Natural killer cell (primary cell): ENCODE data around the gene HDAC11. TPM values are rescaled to one million over a fixed set of nuclear protein-coding genes. Genes with fewer than 3 reads are reported as not detected.
A peak's percentile ranks its signal among the peaks of the same experiment; 100 is the strongest.
"Not testable (repeated sequence)": the region's sequence is repeated elsewhere in the genome, so short reads cannot be mapped to it uniquely, and the experiment has no call there.

ENCODE experiments used
- ATAC-seq, 3 donors: fragments of 150-1000 bp in 2 of 3; fragments of 200-7000 bp in 1 of 3; cut with Tn5 transposase; 1 replicate in 1 of 3; 2 replicates in 2 of 3; pipeline ENCODE4 v1.10.0; 2021; ENCODE audit warnings: mild to moderate bottlenecking in 2 of 3, moderate library complexity in 2 of 3
- DNase-seq, 2 donors: peaks; one replicate each; pipeline versions ENCODE4 v3.0.0 to v3.0.0-alpha.2; 2013 to 2021; ENCODE audit warnings: mixed read lengths in 1 of 2
- H3K27ac ChIP-seq: one replicate; pipeline ENCODE4 v1.5.1; 2013; ENCODE audit warnings: mild to moderate bottlenecking, low read length
- H3K27me3 ChIP-seq: one replicate; pipeline ENCODE4 v1.6.1; 2013; ENCODE audit warnings: low read length; ENCODE audit not compliant: control insufficient read depth, insufficient read depth
- H3K36me3 ChIP-seq: one replicate; pipeline ENCODE4 v1.6.1; 2013; ENCODE audit warnings: low read length; ENCODE audit not compliant: control insufficient read depth, insufficient read depth
- H3K4me1 ChIP-seq: one replicate; pipeline ENCODE4 v1.6.1; 2013; ENCODE audit warnings: low read length; ENCODE audit not compliant: control insufficient read depth, insufficient read depth
- H3K4me3 ChIP-seq: one replicate; pipeline ENCODE4 v1.5.1; 2013; ENCODE audit warnings: low read length
- H3K9me3 ChIP-seq: one replicate; pipeline ENCODE4 v1.6.1; 2013; ENCODE audit warnings: low read length; ENCODE audit not compliant: control insufficient read depth, insufficient read depth
- H3K27ac Mint-ChIP-seq, 2 donors: one replicate each; pipeline ENCODE4 v1.8.0; 2022; ENCODE audit warnings: mild to moderate bottlenecking in 2 of 2, mixed read lengths in 2 of 2, moderate library complexity in 1 of 2
- H3K27me3 Mint-ChIP-seq, 2 donors: one replicate each; pipeline ENCODE4 v1.8.0; 2022; ENCODE audit warnings: low read depth in 2 of 2, mixed read lengths in 2 of 2
- H3K36me3 Mint-ChIP-seq: one replicate; pipeline ENCODE4 v1.8.0; 2022; ENCODE audit warnings: mixed read lengths
- H3K4me1 Mint-ChIP-seq, 2 donors: one replicate each; pipeline ENCODE4 v1.8.0; 2022; ENCODE audit warnings: mixed read lengths in 2 of 2
- H3K4me3 Mint-ChIP-seq: one replicate; pipeline ENCODE4 v1.8.0; 2022; ENCODE audit warnings: mild to moderate bottlenecking, moderate library complexity, mixed read lengths
- H3K9me3 Mint-ChIP-seq, 2 donors: one replicate each; pipeline ENCODE4 v1.8.0; 2022; ENCODE audit warnings: mixed read lengths in 2 of 2
- CTCF ChIP-seq: fragments of 200-600 bp; IDR thresholded peaks from one replicate; pipeline ENCODE4 v1.8.0; 2022; ENCODE audit warnings: antibody characterized with exemption
- whole genome bisulfite sequencing: methylation state at CpG from one replicate; pipeline ENCODE4 v1.1.7; 2013; ENCODE audit warnings: missing lambda C conversion rate; ENCODE audit not compliant: insufficient coverage; 5-methylcytosine and 5-hydroxymethylcytosine counted together
- intact Hi-C: fragments of 100-400 bp; cut with micrococcal nuclease; formaldehyde crosslinking; loops from one replicate; pipeline ENCODE4 v1.14.2; 2022
- total RNA-seq, 4 donors: library from RNA; stranded (reverse); fragments of 120-200 nt in 1 of 4; gene quantifications; one replicate each; pipeline versions ENCODE4 v1.2.3 to v1.2.4, GENCODE V29; 2013 to 2022

The HDAC11 gene
- total RNA-seq, result 1 to 10 TPM; 3.4 to 5.3 (median 3.9) TPM
- total RNA-seq (2013), result 8.0 TPM

GRCh38 chr3:13479582-13480339, at the start of gene HDAC11:
HDAC11 (plus strand) TSS chr3:13480306; CDS start chr3:13480348, 42 bp downstream.
- intact Hi-C loops, result loop anchor here (1.0 kb wide), 1 partner anchor 27 kb away; no protein-coding TSS in a partner anchor
- peak within 1 kb of the TSS; percentile 79 to 94 for H3K27ac Mint-ChIP-seq
- ATAC-seq, result peak; percentile 93 to 99 (median 95)
- peak within 1 kb of the TSS; percentile 88 for H3K4me3 Mint-ChIP-seq
- no peaks in the 10 kb centered on the region for H3K9me3 ChIP-seq
- under 1% methylated on average over 67 of the region's 67 CpGs for WGBS
- H3K4me1 Mint-ChIP-seq, result peaks cover under 1 to 11% of the 10 kb centered on the region in 2 donors
- no peaks in the 10 kb centered on the region for H3K36me3 ChIP-seq
- no peak for TF ChIP-seq CTCF
- peak within 1 kb of the TSS; percentile 95 for H3K4me3 ChIP-seq
- H3K36me3 Mint-ChIP-seq, result no peaks in the 10 kb centered on the region
- no peaks in the 10 kb centered on the region for H3K27me3 Mint-ChIP-seq
- peaks cover 24% of the 10 kb centered on the region for H3K4me1 ChIP-seq
- DNase-seq, result peak; percentile 98
- H3K27ac ChIP-seq, result peak within 1 kb of the TSS; percentile 89
- H3K27me3 ChIP-seq, result no peaks in the 10 kb centered on the region
- no peaks in the 10 kb centered on the region for H3K9me3 Mint-ChIP-seq

GRCh38 chr3:13430411-13430875, 49.7 kb upstream of the HDAC11 start:
- H3K27me3 ChIP-seq, H3K27ac ChIP-seq, H3K27me3 Mint-ChIP-seq, H3K4me3 ChIP-seq, intact Hi-C loops, H3K9me3 Mint-ChIP-seq, ATAC-seq, H3K4me1 ChIP-seq, H3K27ac Mint-ChIP-seq, H3K4me3 Mint-ChIP-seq, H3K36me3 Mint-ChIP-seq, H3K9me3 ChIP-seq, DNase-seq, H3K36me3 ChIP-seq: not testable (repeated sequence)
- H3K4me1 Mint-ChIP-seq, result peaks cover 11 to 12% of the 10 kb centered on the region in 2 donors
- WGBS, result 100% methylated on average over 2 of the region's 2 CpGs

GRCh38 chr3:13432093-13432492, 48.0 kb upstream of the HDAC11 start:
- H3K4me1 Mint-ChIP-seq, result peaks cover 6 to 7% of the 10 kb centered on the region in 2 donors
- no peak for ATAC-seq

More at GRCh38 chr3:13432093-13432492, 48.0 kb upstream of the HDAC11 start:
- no peak overlapping the region for H3K27ac ChIP-seq
- Mint-ChIP-seq H3K9me3 (no peaks in the 10 kb centered on the region), H3K36me3 (no peaks in the 10 kb centered on the region), H3K27ac (no peak overlapping the region), H3K4me3 (no peak overlapping the region), H3K27me3 (no peaks in the 10 kb centered on the region)
- H3K9me3 ChIP-seq, result no peaks in the 10 kb centered on the region
- no peak for DNase-seq
- H3K27me3 ChIP-seq, result no peaks in the 10 kb centered on the region
- TF ChIP-seq CTCF, result no peak
- no peaks in the 10 kb centered on the region for H3K36me3 ChIP-seq
- 100% methylated on average over 1 of the region's 1 CpG for WGBS
- no peak overlapping the region for H3K4me3 ChIP-seq
- intact Hi-C loops, result no loop called here
- peaks cover 5% of the 10 kb centered on the region for H3K4me1 ChIP-seq
